CD4-positive, alpha-beta T cell treated with Interferon alpha-2 for 1 hour (primary cell): ENCODE results near the gene SNX12.
"Not testable (repeated sequence)": the region's sequence is repeated elsewhere in the genome, so short reads cannot be mapped to it uniquely, and the experiment has no call there.

Experiments
- DNase-seq, 2 donors: peaks; one replicate each; pipeline ENCODE4 v3.0.0-alpha.2; 2020 to 2022

The SNX12 gene

GRCh38 chrX:71085900-71086299, 17.8 kb upstream of the SNX12 start:
- DNase-seq: no peak

- no peak for DNase-seq
Observed at GRCh38 chrX:71082822-71083221, 14.7 kb upstream of the SNX12 start.

- DNase-seq: no peak
Observed at GRCh38 chrX:71082124-71082647, 14.1 kb upstream of the SNX12 start.

- DNase-seq: no peak
Observed at GRCh38 chrX:71081330-71082123, 13.4 kb upstream of the SNX12 start.

- DNase-seq: no peak
Observed at GRCh38 chrX:71070531-71070930, 2.4 kb upstream of the SNX12 start.

GRCh38 chrX:71067712-71068043, 456 bp downstream of the SNX12 start:
- DNase-seq: no peak

- DNase-seq: no peak
Observed at GRCh38 chrX:71067089-71067488, 1.0 kb downstream of the SNX12 start.

GRCh38 chrX:71060127-71060526, 8.0 kb downstream of the SNX12 start:
- no peak for DNase-seq

GRCh38 chrX:71057848-71058530, 10.1 kb downstream of the SNX12 start:
- no peak for DNase-seq

GRCh38 chrX:71056867-71057266, 11.3 kb downstream of the SNX12 start:
- DNase-seq: no peak

- peak; percentile 8 to 29 for DNase-seq
Observed at GRCh38 chrX:71053217-71053621, 14.9 kb downstream of the SNX12 start.

- no peak for DNase-seq
Observed at GRCh38 chrX:71052721-71053120, 15.4 kb downstream of the SNX12 start.

GRCh38 chrX:71047891-71048290, 20.2 kb downstream of the SNX12 start:
- not testable (repeated sequence) for DNase-seq

GRCh38 chrX:71017396-71017939, 50.7 kb downstream of the SNX12 start:
- no peak for DNase-seq
